ENCODE measurements around the gene SPRED2.

Gene SPRED2

DNA sequence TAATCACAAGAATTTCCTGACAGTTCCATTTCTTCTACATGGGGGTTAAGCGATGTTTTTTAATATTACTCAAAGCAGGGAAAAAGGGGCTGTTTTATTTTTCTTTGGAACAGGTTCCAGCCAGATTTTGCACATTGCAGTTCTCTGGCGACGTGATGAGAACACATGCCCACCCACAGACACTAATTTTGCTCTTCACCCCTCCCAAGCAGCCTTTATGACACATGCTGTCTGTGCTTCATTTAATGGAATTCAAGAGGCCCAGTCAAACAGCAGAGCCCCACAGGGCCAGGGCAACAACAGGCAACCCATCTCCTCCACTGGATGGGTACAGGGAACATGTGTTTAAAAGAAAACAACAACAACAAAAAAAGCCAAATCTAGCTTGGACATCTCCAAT lies 70.8 kb downstream of the SPRED2 start:
- in situ Hi-C loops (cut with HindIII; ENCODE audit: low sequenced_read_pairs): no loop called here
- no peak overlapping the region for H3K4me3 ChIP-seq (ENCODE audit: low read depth, low read length)
- TF ChIP-seq, protein P1, sequence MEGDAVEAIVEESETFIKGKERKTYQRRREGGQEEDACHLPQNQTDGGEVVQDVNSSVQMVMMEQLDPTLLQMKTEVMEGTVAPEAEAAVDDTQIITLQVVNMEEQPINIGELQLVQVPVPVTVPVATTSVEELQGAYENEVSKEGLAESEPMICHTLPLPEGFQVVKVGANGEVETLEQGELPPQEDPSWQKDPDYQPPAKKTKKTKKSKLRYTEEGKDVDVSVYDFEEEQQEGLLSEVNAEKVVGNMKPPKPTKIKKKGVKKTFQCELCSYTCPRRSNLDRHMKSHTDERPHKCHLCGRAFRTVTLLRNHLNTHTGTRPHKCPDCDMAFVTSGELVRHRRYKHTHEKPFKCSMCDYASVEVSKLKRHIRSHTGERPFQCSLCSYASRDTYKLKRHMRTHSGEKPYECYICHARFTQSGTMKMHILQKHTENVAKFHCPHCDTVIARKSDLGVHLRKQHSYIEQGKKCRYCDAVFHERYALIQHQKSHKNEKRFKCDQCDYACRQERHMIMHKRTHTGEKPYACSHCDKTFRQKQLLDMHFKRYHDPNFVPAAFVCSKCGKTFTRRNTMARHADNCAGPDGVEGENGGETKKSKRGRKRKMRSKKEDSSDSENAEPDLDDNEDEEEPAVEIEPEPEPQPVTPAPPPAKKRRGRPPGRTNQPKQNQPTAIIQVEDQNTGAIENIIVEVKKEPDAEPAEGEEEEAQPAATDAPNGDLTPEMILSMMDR (IDR thresholded peaks at IDR 0.05; ENCODE audit: low read depth, low read length): no peak
- DNase-seq (ENCODE audit: low read depth, low spot score): no peak

DNA sequence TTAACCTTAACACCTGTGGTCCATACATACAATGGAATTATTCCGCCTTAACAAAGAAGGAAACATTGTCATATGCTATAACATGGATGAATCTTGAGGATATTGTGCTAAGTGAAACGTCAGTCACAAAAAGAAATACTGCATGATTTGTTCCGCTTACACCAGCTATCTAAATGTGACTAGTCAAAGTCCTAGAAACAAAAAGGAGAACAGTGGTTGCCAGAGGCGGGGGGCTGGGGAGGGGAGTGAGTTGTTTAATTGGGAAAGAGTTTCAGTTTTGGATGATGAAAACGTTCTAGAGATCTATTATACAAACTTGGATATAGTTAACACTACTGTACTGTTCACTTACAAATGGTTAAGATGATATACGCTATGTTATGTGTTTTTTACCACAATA lies 72.0 kb downstream of the SPRED2 start:
- in situ Hi-C loops (cut with HindIII; ENCODE audit: low sequenced_read_pairs): no loop called here
- TF ChIP-seq, protein P1 (IDR thresholded peaks at IDR 0.05; ENCODE audit: low read depth, low read length): no peak
- no peak overlapping the region for H3K4me3 ChIP-seq (ENCODE audit: low read depth, low read length)
- DNase-seq (ENCODE audit: low read depth, low spot score): no peak

DNA sequence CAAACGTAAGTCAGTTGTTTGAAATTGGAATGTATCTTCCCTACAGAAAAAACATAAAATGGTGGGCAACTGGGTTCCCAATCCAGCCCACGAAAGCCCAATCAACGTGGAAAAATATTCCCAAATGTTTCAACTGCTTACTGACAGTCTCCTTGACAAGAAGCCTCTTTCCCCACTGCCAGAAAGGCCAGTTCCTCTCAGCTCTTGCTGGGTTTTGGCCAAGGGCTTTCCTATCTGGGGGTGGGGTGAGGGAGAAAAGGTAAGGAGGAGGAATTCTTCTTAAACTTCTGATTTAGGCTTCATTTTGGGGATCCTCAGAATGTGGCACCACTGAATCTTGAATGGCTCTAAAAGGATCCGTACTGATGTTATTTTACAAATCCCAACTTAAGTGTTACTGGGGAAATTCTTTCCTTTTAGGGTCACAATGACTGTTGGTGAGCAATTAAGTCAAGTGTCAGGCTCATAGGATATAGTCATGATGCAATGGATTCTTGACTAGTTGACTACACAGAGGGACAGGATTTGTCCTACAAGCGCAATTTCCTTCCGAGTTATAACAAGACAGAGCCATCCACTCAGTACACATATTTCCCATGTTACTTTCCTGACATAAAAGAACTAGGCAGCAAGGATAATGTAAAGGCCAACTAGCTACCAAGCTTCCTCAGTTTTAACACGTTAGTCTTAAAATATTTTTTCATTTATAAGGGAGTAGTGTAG lies 73.6 kb downstream of the SPRED2 start:
- H3K4me3 ChIP-seq (ENCODE audit: low read depth, low read length): no peak overlapping the region
- in situ Hi-C loops (cut with HindIII; ENCODE audit: low sequenced_read_pairs): no loop called here
- TF ChIP-seq, protein P1 (IDR thresholded peaks at IDR 0.05; ENCODE audit: low read depth, low read length): no peak

DNA sequence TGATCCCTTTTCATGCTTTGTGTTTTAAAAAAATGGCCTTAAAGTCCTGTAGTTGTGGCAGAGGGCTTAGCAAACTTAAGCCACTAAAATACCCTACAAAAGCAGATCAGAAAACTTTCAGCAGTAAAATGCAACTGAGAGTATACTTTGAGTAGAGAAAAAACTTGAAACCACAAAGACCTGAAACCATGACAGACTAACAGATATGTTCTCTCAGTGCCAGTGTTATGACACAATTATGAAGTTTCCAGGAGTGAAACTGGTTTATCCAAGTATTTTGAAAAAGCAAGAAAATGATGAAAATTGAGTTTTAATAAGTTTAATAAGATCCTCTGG lies 74.5 kb downstream of the SPRED2 start:
- H3K4me3 ChIP-seq (ENCODE audit: low read depth, low read length): no peak overlapping the region
- in situ Hi-C loops (cut with HindIII; ENCODE audit: low sequenced_read_pairs): no loop called here
- no peak for DNase-seq (ENCODE audit: low read depth, low spot score)
- TF ChIP-seq, protein P1 (IDR thresholded peaks at IDR 0.05; ENCODE audit: low read depth, low read length): no peak

More for the DNA sequence above, 73.6 kb downstream of the SPRED2 start:
- DNase-seq (ENCODE audit: low read depth, low spot score): no peak

DNA sequence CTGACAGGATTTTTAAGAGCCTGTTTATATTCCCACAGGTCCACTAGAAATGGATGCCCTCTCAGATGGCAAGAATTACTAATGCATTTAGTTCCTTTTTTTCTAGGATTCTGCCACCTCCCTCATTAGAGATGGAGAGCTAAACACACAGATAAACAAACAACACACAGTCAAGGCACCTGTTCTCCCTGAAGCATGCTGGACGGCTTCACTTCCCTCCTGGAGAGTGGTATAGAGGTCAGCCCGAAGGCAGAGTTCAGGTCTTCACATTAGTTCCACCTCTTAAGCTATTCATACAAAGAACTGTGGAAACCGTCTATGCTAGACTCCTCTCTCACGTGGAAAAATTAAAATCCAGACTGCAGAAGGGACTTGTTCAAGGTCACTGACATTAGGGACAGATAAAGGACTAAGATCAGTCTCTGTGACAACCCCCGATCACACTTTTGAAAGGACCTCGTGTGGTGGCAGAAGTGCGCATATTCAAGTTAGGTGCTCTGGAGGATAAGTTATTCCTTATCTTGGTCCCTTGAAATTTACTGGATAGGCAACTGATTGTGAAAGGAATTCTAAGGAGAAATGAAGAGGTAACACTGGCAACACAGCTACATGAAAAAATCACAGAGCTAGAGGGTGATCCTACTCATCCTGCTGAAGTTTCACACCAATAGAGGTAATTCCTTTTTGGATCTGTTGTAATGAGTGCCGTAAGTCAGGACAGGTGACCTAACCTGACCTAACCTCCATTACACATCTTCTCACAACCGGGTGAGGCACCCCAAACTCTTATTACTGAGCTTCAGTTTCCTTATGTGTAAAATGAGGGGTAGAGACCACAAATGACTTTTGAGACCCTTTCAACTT lies 75.1 kb downstream of the SPRED2 start:
- in situ Hi-C loops (cut with HindIII; ENCODE audit: low sequenced_read_pairs): no loop called here
- TF ChIP-seq, protein P1 (IDR thresholded peaks at IDR 0.05; ENCODE audit: low read depth, low read length): no peak
- no peak overlapping the region for H3K4me3 ChIP-seq (ENCODE audit: low read depth, low read length)
- no peak for DNase-seq (ENCODE audit: low read depth, low spot score)

DNA sequence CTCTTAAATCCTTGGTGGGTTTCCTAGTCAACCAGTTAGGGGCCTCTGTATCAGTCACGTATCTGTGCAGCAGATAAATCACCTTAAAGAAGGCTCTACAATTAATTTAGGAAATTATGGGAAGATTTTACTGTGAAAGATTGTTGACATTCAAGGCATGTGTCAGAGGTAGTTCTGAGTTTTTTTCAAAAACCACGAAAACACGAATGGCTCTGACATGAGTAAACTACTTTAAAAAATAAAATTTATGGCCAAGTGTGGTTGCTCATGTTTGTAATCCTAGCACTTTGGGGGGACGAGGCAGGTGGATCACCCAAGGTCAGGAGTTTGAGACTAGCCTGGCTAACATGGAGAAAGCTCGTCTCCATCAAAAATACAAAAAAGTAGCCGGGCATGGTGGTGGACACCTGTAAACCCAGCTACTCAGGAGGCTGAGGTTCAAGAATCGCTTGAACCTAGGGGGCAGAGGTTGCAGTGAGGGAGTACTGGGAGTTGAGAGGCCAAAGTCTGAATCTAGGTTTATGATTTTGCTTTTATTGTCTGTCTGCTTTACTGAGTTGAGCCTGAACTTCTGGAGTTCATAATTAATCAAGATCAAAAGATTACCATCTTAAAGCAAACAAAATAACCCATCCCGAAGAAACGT lies 77.1 kb downstream of the SPRED2 start:
- in situ Hi-C loops (cut with HindIII; ENCODE audit: low sequenced_read_pairs): no loop called here
- H3K4me3 ChIP-seq (ENCODE audit: low read depth, low read length): no peak overlapping the region
- no peak for DNase-seq (ENCODE audit: low read depth, low spot score)
- TF ChIP-seq, protein P1 (IDR thresholded peaks at IDR 0.05; ENCODE audit: low read depth, low read length): no peak

Data from astrocyte of the spinal cord (primary cell).